Activated T-helper 1 cell treated with anti-CD3 and anti-CD28 coated beads, Interleukin-2, amount 50 U/mL, for 16 hours (primary cell): ENCODE data around the gene ERG.

ENCODE experiments used
- DNase-seq, 2 donors: peaks; one replicate each; pipeline ENCODE4 v3.0.0-alpha.2; 2020; ENCODE audit warnings: low read depth in 1 of 2, low spot score in 1 of 2

The ERG gene

GRCh38 chr21:38359835-38360234 is 138.4 kb downstream of the ERG start:
- no peak for DNase-seq

DNA sequence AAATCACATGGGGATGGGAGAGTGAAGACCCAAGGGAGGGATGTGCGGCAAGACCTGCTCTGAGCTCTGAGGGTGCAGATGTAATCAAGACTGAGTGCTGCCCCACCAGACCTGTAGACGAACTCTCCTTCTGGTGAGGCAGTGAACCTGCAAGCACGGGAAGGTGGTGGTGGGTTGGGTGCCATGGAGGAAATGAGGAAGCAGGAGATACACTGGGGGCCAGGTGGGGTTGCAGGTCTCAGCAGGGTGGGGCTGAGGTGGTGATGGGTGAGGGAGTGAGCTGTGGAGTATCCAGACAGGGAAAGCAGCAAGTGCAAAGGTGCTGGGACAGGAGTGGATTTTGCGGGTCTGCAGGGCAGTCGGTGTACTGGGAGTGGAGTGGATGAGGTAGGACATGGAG is 139.2 kb downstream of the ERG start:
- no peak for DNase-seq

- DNase-seq: no peak
These were observed 139.6 kb downstream of the ERG start for GRCh38 chr21:38358666-38359065.

DNA sequence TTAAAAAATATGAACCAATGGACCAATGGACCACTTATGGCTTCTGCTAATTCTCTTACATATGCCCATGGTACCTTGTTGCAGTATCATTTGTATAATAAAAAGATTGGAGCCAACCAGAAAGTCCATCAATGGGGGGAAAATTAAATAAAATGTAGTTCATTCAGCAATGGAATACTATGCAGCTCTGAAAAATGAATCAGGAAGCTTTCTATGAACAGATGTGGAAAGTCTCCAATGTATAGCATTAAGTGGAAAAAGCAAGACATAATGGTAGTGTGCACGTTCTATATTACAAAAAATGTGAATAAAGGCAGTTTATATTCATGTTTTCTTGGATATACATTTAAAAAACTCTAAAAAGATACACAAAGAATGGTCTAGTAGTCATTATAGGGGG is 140.2 kb downstream of the ERG start:
- no peak for DNase-seq

GRCh38 chr21:38356883-38357625 is 141.2 kb downstream of the ERG start:
- DNase-seq: no peak

GRCh38 chr21:38355992-38356781 is 142.1 kb downstream of the ERG start:
- DNase-seq: peak; percentile 35 to 47

- no peak for DNase-seq
These were observed 142.9 kb downstream of the ERG start for GRCh38 chr21:38355353-38355752.

- DNase-seq: no peak
These were observed 143.5 kb downstream of the ERG start for GRCh38 chr21:38354746-38355145.

GRCh38 chr21:38354231-38354630 is 144.0 kb downstream of the ERG start:
- DNase-seq: no peak

DNA sequence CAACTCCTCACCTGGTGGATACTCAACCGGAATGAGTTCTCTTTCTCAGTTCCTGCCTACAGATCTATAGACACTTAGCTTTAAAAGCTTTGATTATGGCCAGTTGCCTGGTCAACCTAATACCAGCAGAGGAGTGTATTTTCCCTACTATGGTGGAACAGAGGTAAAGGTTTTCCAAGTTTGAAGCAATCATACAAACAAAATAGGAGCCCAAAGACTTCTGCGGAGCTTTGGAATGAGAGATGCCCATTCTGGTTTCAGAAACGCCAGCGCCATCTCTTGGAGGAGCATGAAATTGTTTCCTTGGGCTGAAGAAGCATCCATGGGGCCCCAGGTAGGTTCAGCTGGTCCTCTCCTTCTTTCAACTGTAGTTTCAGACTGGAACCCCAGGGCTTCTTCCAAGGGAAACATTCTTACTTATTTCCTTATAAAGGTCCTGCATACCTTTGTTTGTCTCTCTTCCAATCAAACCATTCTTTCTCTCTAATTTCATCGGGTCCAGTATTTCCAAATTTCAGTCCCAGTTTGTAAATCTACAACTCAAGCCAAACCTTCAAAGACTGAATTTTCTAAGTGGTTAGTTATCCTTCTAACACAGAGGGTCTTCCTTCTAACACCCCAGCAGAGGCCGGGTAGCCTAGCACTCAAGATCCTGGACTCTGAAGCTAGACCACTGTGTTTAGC is 145.6 kb downstream of the ERG start:
- no peak for DNase-seq

- no peak for DNase-seq
These were observed 146.2 kb downstream of the ERG start for GRCh38 chr21:38351961-38352521.

- DNase-seq: no peak
These were observed 146.9 kb downstream of the ERG start for GRCh38 chr21:38351176-38351959.

DNA sequence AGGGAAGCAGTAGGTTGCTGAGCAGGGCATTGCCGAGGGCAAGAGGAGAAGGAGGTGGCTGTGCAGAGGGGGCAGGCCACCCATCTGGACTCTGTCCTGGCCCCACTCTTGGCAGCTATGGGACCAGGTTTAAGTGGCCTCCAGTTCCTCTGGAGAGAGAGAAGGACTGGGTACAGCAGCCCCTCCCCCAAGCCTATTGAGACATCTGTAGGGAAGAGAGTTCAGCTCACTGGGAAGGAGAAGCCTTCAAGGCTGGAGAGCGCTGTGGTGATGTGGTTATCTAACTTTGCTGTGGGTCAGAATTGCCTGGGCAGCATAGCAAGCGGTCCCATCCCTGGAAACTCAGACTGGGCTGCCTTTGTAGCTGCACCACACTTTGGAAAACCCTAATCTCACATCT is 147.6 kb downstream of the ERG start:
- DNase-seq: no peak

GRCh38 chr21:38349977-38350376 is 148.3 kb downstream of the ERG start:
- DNase-seq: no peak

GRCh38 chr21:38349111-38349746 is 149.0 kb downstream of the ERG start:
- DNase-seq: no peak

GRCh38 chr21:38346286-38346685 is 152.0 kb downstream of the ERG start:
- DNase-seq: no peak

GRCh38 chr21:38343691-38344090 is 154.6 kb downstream of the ERG start:
- DNase-seq: no peak

DNA sequence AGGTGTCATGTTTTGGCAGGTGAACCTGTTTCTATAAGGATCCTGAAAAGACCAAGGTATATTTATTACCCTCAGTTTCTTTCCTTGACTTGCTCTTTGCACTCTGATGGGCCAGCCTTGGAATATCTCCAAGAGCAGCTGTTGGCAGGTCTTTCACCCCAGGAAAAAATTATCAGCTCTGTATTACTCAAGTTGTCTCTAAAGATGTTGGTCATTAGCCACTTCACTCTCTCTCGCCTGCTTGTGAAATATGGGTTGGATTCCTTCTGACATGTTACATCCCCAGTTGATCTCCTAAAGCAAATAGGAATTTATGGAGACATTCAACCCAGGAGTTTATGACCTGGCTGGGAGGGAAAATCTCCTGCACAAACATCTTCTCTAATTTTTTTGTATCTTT is 155.5 kb downstream of the ERG start:
- no peak for DNase-seq

- DNase-seq: no peak
These were observed 156.7 kb downstream of the ERG start for GRCh38 chr21:38341546-38342012.

GRCh38 chr21:38340131-38340530 is 158.1 kb downstream of the ERG start:
- DNase-seq: no peak
